HG03354 (cell line): ENCODE measurements around the gene PARN.
"Not testable (repeated sequence)": the region's sequence is repeated elsewhere in the genome, so short reads cannot be mapped to it uniquely, and the experiment has no call there.

Experiments
- ATAC-seq: cut with Tn5 transposase; IDR thresholded peaks from one replicate; pipeline ENCODE4 v1.9.1; 2021; ENCODE audit warnings: mild to moderate bottlenecking; ENCODE audit not compliant: unreplicated experiment, poor library complexity, severe bottlenecking

PARN gene

DNA sequence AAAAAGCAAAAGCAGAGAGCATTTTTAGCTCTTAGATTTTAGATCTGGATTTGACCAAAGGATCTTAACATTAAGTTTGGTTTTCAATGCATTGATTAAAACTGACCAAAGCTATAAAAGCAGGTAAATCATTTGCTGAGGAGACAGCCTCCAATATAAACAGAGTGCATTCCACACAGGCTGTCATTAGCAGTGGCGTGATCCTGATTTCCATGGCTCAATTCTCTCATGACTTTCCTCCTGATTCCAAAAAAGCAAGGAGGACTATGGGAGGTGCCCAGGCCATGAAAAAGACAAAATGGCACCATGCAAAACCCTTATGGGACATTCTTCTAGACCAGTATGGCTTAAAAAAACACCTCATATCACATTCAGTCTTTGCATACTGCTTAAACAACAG lies 53.5 kb downstream of the PARN start:
- no peak for ATAC-seq

DNA sequence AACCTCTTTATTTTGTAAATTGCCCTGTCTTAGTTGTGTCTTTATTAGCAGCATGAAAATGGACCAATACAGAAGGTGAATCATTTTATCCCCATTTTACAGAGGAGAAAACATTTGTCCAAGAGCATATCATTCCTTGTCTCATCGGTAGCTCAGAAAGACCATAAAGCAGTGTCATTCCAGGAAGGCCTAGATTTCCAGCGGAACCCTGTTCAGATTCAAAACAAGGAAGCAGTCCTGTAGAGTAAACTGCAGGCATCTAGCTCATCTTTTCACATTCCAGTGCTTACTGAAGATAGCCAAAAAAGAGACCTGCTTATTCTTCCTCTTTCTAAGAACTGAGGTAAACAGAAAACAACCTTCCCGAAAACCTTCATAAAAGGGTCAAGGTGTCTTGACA lies 54.0 kb downstream of the PARN start:
- no peak for ATAC-seq

DNA sequence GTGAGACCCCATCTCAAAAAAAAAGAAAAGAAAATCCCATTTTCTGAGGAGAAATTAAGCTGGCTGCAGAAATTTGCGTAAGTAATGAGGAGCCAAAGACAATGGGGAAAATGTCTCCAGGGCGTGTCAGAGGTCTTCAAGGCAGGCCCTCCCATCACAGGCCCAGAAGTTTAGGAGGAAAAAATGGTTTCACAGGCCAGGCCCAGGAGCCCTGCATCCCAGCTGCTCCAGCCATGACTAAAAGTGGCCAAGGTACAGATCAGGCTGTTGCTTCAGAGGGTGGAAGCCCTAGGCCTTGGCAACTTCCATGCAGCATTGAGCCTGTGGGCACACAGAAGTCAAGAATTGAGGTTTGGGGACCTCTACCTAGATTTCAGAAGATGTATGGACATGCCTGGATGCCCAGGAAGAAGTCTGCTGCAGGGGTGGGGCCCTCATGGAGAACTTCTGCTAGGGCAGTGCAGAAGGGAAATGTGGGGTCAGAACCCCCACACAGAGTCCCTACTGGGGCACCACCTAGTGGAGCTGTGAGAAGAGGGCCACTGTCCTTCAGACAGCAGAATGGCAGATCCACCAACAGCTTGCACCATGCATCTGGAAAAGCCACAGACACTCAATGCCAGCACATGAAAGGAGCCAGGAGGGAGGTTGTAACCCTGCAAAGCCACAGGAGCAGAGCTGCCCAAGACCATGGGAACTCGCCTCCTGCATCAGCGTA lies 55.2 kb downstream of the PARN start:
- ATAC-seq = not testable (repeated sequence)

DNA sequence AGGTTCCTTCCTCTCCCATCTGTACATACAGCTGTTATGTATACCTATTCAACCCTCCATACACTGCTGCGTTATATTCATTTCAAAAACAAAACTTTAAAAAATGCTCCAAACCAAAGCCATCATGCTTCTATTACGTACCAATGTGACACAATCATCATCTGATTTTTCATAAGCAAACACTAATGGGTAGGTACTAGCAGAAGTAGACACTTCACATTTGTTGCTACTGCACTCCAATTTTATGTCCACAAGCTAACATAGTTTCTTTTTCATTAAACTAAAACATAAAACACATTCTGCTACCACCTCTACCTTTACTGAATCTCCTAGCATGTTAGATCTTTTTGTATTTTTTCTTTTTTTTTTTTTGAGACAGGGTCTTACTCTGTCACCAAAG lies 57.5 kb downstream of the PARN start:
- ATAC-seq = no peak

DNA sequence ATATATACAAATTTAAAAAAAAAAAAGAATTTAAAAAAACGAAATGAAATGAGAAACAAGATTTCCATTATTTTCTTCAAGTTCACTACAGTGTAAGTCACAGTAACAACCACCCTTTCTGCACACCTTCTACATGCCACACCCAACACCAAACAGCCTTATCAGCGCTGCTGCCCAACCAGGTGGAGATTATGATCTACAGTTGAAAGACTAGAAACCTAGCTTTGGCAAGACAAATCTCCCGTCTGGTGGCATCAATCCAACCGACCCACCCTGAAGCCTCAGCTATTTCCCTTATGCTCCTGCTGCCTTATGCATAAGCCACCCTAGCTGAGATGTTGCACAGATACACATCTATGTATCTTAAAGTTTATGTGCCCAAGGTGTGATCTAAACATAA lies 60.8 kb downstream of the PARN start:
- ATAC-seq = no peak

DNA sequence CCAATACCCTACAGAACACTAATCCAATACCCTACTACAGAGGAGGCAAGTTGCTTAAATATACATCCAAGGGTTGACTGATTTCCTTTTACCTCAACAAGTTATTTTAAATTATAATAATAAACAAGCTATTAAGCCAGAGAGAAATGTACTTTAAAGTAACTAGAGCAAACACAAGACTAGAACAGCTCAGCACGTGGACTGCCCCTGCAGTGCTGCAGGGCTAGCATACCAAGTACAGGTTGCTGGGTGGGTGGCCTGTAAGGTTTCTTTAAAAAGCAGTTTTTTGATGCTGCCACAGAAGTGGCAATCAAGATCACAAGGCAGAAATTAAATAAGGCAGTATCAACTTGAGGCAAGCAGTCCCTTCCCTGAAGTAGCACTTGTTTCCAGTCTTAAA lies 63.5 kb downstream of the PARN start:
- ATAC-seq = no peak

DNA sequence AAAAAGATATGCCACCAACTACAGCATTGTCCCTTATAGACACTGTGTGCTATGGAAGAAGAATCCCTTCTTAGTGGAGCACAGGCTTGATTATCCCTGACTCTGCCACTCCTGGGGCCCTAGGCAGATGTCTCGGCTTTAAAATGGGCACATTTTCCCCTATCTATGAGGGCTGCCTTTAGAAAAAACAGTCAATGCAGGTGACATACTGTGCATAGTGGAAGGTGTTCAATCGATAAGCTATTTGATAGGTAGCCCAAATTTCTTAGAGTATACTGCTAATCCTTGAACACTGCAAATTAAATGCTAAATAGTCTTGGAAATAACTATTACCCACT lies 64.4 kb downstream of the PARN start:
- no peak for ATAC-seq

DNA sequence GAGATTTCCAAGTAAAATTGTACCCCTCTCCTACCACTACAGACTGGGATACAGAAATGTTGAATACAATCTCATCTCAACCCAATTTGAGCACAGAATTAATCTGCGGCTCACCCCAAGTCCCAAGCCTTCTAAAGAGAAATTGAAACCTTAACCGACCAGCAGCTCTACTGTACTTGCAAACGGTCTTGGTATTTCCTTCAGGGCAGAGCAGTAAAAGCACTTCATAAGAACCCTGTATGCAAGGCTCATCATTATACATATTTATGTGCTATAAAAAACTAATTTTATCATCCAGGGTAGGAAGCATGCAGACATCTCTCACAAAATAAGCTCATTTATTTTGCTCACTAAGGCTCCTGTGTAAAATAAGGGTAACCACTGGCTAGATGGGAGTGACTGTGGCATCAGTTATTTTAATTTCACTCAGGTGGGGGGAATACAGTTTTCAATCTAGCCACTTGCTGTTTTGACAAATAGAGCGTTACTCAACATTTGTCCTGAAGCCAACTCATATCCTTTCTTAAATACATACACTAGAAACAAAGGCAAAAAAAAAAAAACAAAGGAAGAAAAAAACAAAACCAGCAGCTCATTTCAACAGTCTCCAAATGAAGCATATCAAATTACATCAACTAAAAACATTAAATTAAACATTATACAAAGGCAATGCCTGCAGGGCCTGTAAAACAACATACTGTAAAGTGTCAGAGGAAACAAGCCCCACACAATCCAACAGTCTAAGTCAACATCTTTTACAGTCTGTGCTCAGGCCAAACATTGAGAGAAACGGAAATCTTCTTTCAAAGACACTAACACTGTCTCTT lies 65.0 kb downstream of the PARN start:
- no peak for ATAC-seq

DNA sequence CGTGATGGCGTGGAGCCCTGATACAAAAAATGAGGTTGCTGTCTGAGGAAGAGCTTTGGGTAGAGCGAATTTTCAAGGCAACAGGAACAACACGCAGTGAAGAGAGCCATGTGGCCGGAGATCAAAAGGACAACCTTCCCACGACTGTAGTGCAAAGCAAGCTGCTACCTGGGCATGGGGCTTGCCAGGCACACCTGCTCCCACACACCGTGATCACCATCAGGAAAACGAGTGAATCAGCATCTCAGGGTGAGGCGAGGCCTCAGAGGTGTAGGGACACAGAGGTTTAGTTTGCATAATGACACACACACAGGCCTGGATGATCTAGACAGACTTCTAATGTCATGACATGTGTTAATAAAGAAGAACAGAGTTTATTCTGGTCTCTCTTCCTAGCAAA lies 65.7 kb downstream of the PARN start:
- no peak for ATAC-seq

DNA sequence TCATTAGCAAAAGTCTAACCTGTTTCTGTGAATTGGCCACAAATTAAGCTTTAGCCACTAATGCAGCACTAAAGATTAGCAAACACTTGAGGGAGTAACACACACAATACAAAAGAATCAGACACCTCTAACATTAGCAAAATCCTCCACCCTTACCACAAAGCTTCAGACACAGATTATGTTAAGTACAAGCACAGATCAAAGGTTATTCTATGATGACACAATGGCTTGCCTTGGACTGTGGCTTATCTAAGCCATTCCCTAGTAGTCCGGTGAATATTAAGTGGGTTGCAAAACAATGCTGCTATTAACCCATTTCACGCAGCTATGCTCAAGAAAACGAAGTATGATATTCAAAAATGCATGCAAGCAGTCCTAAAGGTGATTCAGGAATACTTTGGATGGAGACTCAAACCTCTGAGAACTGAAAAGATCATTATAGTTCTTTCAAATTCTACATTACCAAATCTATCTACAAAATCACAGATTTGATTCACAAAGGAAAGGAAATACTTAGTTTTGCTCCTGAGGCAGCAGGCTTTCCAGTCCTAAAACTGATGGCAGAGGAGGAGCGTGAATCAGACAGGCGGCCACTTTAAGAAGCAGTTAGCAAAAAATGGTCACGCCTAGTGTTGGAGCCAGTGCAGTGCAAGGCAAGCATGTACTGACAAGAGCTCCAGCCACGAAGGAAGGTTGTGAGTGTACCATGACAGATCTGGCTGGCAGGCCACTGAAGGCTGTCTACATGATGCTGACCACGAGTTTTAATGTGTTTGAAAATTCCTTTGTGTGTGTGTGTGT lies 67.2 kb downstream of the PARN start:
- no peak for ATAC-seq

DNA sequence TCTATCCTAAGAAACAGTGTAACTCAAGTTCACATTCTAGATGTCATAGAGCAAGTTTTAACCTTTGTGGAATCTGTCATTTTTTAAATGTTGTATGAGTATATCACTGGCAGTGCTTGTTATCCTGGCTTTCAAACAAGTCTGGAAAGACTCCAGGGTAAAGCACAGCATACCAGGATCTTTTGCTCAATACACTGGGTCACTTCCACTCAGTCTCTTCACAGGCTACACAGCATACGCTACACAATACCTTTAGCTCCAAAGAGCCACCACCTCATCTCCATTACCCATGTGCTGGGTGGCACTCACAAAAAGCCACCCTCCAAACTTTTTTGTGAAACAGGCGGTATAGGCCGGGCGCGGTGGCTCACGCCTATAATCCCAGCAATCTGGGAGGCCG lies 69.5 kb downstream of the PARN start:
- ATAC-seq = no peak

DNA sequence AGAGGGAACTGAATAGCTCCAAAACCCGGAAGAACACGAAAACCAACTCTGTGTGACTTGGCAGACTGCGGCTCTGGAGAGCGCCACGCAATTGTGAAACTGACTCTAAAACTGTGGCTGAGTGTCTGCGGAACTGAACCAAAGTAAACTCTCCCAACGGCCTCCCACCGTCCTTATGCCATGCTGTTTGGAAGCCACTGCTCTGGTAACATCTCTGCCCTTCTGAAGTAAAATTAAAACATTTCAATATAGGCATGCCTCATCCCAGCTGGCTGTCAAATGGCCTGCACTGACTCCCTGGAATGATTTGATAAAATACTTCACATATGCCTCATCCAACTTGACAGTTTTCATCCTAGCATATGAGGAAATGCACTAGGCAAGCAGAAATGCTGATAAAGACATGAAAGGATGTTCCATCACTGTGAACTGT lies 70.2 kb downstream of the PARN start:
- ATAC-seq = no peak

DNA sequence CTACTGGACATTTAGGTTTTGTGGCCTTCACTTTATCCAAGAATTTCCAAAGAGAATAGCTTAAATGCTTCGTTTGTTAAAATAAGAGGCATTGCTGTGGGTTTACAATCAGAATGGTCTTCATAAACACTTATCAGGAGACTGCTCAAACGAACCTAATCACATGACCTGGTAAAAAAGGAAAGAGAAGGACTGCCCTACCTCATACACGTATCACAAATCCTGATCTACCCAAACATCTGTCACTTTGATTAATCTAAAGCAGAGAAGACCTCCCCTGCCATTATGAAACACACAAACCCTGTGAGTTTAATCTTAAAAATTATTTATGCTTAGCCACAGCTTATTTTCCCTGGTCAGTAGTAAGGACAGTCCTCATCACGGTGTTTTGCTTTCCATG lies 76.6 kb downstream of the PARN start:
- no peak for ATAC-seq

DNA sequence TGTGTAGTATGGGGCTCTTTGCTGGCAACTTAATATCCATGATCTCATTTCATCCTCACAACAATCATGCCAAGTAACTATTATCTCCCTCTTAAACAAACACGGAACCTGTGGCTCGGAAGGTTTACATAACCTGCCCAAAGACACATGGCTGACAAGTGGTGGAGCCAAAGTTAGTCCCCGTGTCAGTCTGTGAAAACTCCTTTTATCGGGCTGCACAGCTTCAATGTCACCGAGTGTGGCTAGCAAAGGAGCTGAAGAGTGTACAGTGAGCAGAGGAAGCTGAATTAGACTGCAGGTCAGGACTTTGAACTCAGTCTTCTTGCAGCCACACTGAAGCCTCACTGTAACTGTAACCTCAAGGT lies 80.3 kb downstream of the PARN start:
- ATAC-seq = no peak

DNA sequence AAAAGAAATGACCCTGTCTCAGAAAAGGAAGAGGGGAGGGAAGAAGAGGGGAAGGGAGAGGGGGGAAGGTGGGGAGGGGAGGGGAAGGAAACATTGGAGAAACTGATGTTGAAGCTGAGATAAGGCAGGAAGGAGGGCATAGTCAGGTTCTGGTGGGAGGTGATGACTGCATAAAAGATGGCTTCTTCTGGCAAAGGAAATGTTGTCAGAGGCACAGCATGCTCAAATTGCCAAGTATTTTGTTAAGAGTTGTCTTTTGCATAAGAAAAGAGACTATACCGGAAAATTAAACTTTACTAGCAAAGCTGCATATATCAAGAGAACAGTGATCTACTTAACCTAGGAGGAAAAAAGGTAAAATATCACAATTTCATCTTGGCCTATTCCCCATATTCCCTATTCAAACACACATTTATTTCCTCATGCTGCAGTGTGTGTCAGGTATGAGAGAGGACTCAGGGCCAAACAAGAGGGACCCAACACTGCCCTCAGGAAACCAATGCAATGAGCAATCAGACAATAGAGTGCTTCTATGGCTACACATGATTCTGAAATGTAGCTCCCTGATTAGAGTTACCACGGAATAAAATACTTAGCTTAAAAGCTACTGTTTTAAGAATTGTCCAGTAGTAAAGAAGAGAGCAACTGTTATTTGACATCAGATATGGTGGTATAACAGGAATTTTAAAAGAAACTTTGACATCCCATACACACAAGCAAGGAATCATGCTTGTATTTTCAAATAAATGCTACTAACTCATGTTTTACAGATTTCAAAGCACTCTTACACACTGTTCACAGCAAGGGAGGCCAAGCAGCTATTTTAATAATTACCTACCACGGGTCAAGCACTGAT lies 80.9 kb downstream of the PARN start:
- ATAC-seq = no peak

DNA sequence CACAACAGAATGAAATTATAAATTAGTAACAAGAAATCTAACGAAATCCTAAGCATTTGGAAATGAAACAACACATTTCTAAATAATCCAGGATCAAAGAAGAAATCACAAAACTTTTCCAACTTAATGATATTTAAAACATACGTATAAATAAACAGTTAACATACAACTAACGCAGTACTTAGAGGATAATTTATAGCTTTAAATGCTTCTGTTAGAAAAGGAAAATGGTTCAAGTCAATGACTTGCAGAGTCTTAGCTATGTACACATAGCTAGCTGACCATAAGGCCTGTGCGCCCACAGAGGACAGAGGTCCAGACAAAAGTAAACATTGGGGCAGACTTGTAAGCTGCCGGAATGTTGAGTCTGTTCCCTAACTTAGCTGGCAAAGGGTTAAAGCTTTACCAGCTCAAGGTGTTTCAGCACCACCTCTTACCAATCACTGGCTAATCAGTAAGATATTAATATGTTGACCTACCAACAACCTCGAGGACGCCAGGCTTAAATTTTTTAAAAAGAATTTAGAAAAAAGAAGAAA lies 84.6 kb downstream of the PARN start:
- no peak for ATAC-seq

DNA sequence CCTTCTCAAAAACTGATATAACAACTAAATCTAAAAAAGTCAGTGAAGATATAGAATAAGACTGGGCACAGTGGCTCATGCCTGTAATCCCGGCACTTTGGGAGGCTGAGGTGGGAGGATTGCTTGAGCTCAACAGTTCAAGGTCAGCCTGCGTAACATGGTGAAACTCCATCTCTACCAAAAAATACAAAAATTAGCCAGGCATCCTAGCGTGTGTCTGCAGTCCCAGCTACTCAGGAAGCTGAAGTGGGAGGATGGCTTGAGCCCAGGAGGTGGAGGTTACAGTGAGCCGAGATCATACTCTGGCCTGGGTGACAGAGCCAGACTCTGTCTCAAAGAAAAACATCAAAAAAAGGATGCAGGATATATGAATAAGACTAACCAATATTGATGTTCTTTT lies 85.2 kb downstream of the PARN start:
- ATAC-seq = not testable (repeated sequence)

DNA sequence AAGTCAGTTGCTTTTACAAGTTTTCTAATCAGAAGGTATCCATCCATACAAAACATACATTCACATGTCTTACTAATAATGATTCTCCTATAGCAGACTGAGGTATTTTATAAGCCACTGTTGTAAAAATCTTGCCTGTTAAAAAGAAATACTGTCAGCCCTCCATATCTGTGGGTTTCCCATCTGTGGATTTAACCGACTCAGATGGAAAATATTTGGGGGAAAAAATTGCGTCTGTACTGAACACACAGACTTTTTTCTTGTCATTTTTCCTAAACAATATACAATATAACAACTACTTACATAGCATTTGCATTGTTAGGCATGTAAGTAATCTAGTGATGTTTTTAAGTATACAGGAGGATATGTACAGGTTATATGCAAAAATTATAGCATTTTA lies 90.4 kb downstream of the PARN start:
- no peak for ATAC-seq

DNA sequence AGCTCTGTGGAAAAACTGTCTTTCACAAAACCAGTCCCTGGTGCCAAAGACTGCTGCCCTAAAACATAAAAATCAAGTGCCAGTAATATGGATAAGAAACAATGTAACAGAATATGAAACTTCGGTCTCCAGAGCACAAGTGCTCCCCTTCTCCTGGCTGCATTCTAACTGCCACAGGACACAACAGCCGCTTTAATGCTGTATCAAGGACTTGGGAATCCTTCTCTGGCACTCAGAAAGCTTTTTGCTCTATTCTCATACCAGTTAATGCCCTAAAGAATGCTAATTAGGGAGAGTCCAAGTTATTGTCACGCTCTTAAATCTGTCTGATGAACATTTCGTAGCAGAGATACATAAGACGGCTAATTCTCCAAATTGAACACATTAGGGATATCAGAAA lies 90.9 kb downstream of the PARN start:
- ATAC-seq = no peak

DNA sequence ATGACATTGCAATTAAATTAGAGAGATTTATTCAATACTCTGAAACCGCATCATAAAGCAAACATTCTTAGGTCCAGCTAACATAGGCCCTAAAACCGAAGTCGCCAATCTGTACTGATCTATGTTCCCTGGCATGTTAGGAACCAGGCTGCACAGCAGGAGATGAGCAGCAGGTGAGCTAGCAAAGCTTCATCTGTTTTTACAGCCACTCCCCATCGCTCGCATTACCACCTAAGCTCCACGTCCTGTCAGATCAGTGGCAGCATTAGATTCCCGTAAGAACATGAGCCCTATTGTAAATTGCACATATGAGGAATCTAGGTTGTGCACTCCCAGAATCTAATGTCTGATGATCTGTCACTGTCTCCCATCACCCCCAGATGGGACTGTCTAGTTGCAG lies 91.5 kb downstream of the PARN start:
- ATAC-seq = no peak
